Measurements from ENCODE around the gene TWIST1. TPM values are rescaled to one million over a fixed set of nuclear protein-coding genes. Genes with fewer than 3 reads are reported as not detected.
A peak's percentile ranks its signal among the peaks of the same experiment; 100 is the strongest.

The TWIST1 gene
- total RNA-seq, 1 experiment from 2014 or later = 1.0 TPM

DNA sequence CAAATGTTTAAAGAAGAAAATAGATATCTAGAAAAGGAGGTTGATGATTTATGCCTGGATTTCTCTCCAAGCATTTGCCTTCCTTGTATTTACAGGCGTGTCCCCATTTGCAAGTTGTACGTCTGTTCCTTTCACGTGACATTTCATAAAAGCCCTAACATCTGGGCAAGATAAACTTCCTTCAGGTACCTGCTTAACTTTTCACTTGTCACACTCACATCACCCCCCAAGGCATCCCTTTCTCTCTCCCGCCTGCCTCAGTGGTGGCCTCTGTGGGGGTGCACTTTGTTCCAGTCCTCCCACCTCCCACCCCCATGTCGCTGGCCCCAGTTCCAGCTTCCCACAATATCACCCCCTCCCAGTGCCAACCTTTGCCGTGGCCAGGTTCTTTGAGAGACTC lies 6.7 kb downstream of the TWIST1 start:
- H3K9me3 ChIP-seq (ENCODE audit: insufficient read depth, low read depth) = no peaks in the 10 kb centered on the region
- H3K27me3 ChIP-seq (ENCODE audit: insufficient read depth, low read depth) = no peaks in the 10 kb centered on the region; the same call in 1 of the 2 replicates
- CTCF ChIA-PET = no interaction called here
- DNase-seq = no peak
- intact Hi-C loops (cut with micrococcal nuclease; ENCODE audit: unreplicated experiment) = no loop called here
- H2AFZ ChIP-seq = no peak overlapping the region
- no peaks in the 10 kb centered on the region for H3K9me2 ChIP-seq (ENCODE audit: insufficient read depth)
- no peaks in the 10 kb centered on the region for H3K36me3 ChIP-seq (ENCODE audit: low read depth)
- no peak overlapping the region for H3K4me2 ChIP-seq
- no peak for TF ChIP-seq CTCF (conservative IDR thresholded peaks at IDR 0.05)
- H3F3A ChIP-seq (ENCODE audit: insufficient read depth, low read depth) = no peaks in the 10 kb centered on the region
- H4K20me1 ChIP-seq (ENCODE audit: insufficient read depth) = no peaks in the 10 kb centered on the region
- no peaks in the 10 kb centered on the region for H3K79me2 ChIP-seq (ENCODE audit: low read depth)
- no peak overlapping the region for H3K27ac ChIP-seq
- POLR2A ChIA-PET (ENCODE audit: unreplicated experiment) = no interaction called here
- H3K4me3 ChIP-seq = no peak overlapping the region
- no TSS peak for BruUV-seq (replicated peaks)
- no peaks in the 10 kb centered on the region for H3K4me1 ChIP-seq (replicated peaks; ENCODE audit: insufficient read depth)

DNA sequence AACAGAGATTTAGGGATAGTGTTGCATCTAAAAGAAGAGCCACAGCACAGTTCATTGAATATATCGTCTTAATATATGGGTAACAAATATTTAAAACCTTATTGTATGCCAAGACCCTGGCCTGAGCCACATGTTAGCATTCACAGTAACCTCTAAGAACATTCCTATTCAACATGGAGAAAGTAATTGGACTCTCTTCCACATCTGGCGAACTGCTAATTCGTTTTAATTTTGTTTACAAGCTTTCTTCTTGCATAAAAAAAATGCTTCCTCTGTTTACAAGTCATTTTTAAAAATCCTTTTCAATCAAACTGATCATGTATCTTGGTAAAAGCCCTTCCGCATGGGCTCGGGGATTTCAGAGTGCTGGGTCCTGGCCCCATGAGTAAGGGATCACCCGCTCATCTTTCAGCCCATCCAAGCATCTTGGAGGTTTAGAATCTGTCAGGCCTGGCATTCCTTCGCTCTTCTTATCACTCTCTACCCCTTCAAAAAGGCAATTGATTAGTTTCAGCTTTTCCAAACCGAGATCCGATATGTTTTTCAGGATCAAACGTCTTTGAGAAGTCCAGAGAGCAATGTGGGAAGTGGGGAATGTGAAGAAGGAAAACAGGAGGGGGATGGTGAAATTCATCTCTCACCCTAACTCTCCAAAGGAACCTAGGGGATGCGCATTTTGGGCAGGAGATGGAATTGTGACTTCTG lies 7.3 kb downstream of the TWIST1 start:
- H3K36me3 ChIP-seq (ENCODE audit: low read depth) = no peaks in the 10 kb centered on the region
- H3F3A ChIP-seq (ENCODE audit: insufficient read depth, low read depth) = no peaks in the 10 kb centered on the region
- H3K79me2 ChIP-seq (ENCODE audit: low read depth) = no peaks in the 10 kb centered on the region
- BruUV-seq (replicated peaks) = no TSS peak
- no peaks in the 10 kb centered on the region for H3K9me3 ChIP-seq (ENCODE audit: insufficient read depth, low read depth)
- no peak for DNase-seq
- ChIA-PET POLR2A (ENCODE audit: unreplicated experiment) (no interaction called here), CTCF (no interaction called here)
- no peaks in the 10 kb centered on the region for H3K4me1 ChIP-seq (replicated peaks; ENCODE audit: insufficient read depth)
- H3K4me2 ChIP-seq = no peak overlapping the region
- no peak for TF ChIP-seq CTCF (conservative IDR thresholded peaks at IDR 0.05)
- no peak for TF ChIP-seq EZH2 (IDR thresholded peaks at IDR 0.05; ENCODE audit: low read depth)
- no peaks in the 10 kb centered on the region; the same call in 1 of the 2 replicates for H3K27me3 ChIP-seq (ENCODE audit: insufficient read depth, low read depth)
- no peak overlapping the region for H3K27ac ChIP-seq
- no peaks in the 10 kb centered on the region for H4K20me1 ChIP-seq (ENCODE audit: insufficient read depth)
- H3K9me2 ChIP-seq (ENCODE audit: insufficient read depth) = no peaks in the 10 kb centered on the region
- H2AFZ ChIP-seq = no peak overlapping the region
- intact Hi-C loops (cut with micrococcal nuclease; ENCODE audit: unreplicated experiment) = no loop called here
- H3K4me3 ChIP-seq = no peak overlapping the region

DNA sequence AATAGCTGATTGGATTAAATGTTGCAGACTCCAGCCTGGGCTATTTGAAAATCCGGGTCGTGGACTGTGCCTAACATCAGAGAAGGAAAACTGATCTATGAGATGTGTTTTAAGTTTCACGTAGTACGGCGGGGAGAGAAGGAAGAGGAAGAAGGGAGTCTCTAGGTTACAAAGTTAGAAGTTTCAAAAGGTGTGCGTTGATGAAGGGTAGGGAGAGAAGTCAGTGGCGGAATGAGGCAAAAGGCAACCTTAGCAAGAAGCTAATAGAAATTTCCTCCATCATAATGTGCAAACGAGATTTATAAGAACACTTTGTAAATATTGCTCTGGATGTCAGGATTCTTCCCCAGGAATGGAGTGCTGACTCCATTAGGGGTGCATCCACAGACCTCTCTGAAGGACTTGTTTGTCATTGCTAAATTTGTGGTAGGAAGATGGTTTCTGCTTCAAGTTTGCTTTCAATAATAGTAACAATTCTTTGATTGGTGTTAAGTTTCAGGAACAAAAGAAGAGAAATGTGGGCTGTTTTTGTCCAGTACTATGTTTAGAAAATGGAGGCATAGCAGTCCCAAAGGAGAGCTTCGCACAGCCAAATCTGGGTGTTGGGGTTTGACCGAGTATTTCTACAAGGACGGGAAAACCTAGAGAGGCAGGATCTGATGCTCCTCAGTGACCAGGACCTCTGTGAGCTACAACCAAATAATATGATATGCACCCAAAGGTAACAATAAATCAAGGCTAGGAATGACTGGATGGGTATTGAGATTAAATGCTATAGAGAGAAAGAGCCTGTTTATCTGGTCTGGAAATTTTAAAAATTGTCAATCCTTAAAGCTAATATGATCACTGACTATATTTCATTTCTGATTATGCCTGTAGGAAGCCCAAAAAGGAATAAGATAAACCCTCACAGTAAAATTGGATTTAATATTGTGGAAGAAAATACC lies 8.2 kb downstream of the TWIST1 start:
- Histone ChIP-seq H3K9me2 (ENCODE audit: insufficient read depth) (no peaks in the 10 kb centered on the region), H3K36me3 (ENCODE audit: low read depth) (no peaks in the 10 kb centered on the region), H3K9me3 (ENCODE audit: insufficient read depth, low read depth) (no peaks in the 10 kb centered on the region), H3F3A (ENCODE audit: insufficient read depth, low read depth) (no peaks in the 10 kb centered on the region), H3K4me2 (no peak overlapping the region), H3K4me3 (no peak overlapping the region), H2AFZ (0 out of 2 replicates have a peak overlapping the region, but pooled peaks have one; percentile 15), H4K20me1 (ENCODE audit: insufficient read depth) (no peaks in the 10 kb centered on the region), H3K27ac (no peak overlapping the region), H3K27me3 (ENCODE audit: insufficient read depth, low read depth) (no peaks in the 10 kb centered on the region; the same call in 1 of the 2 replicates), H3K4me1 (replicated peaks; ENCODE audit: insufficient read depth) (no peaks in the 10 kb centered on the region), H3K79me2 (ENCODE audit: low read depth) (no peaks in the 10 kb centered on the region)
- CTCF ChIA-PET = no interaction called here
- intact Hi-C loops (cut with micrococcal nuclease; ENCODE audit: unreplicated experiment) = no loop called here
- no TSS peak for BruUV-seq (replicated peaks)
- no peak for DNase-seq
- TF ChIP-seq EZH2 (IDR thresholded peaks at IDR 0.05; ENCODE audit: low read depth) = no peak
- no peak for TF ChIP-seq CTCF (conservative IDR thresholded peaks at IDR 0.05)
- POLR2A ChIA-PET (ENCODE audit: unreplicated experiment) = no interaction called here
